Osteoblast (primary cell): ENCODE data around the gene CDH4. TPM values are rescaled to one million over a fixed set of nuclear protein-coding genes. Genes with fewer than 3 reads are reported as not detected.

ENCODE experiments used
- DNase-seq: peaks from one replicate; pipeline ENCODE4 v3.0.0; 2011; ENCODE audit warnings: low spot score, mixed read lengths; ENCODE audit not compliant: insufficient read length; ENCODE audit errors: missing footprints
- H2AFZ ChIP-seq: 2 replicates; pipeline ENCODE4 v1.6.0; 2011; ENCODE audit warnings: mild to moderate bottlenecking, low read length
- H3K27ac ChIP-seq: 2 replicates; pipeline ENCODE4 v1.5.1; 2011; ENCODE audit warnings: mild to moderate bottlenecking, low read depth, low read length, moderate library complexity
- H3K27me3 ChIP-seq: 2 replicates; pipeline ENCODE4 v1.6.0; 2012; ENCODE audit warnings: mild to moderate bottlenecking, control low read depth, inconsistent platforms, low read length, moderate library complexity; ENCODE audit not compliant: insufficient read depth
- H3K36me3 ChIP-seq: 2 replicates; pipeline ENCODE4 v1.5.1; 2011; ENCODE audit warnings: mild to moderate bottlenecking, low read length, control low read depth, moderate library complexity; ENCODE audit not compliant: insufficient read depth
- H3K4me1 ChIP-seq: 2 replicates; pipeline ENCODE4 v1.5.1; 2011; ENCODE audit warnings: mild to moderate bottlenecking, low read length, control low read depth, moderate library complexity; ENCODE audit not compliant: insufficient read depth
- H3K4me2 ChIP-seq: 2 replicates; pipeline ENCODE4 v1.6.0; 2011; ENCODE audit warnings: mild to moderate bottlenecking, low read length; ENCODE audit not compliant: insufficient read depth
- H3K4me3 ChIP-seq: fragments of 200-600 bp; sonication (generic); 3 replicates; pipeline ENCODE4 v1.5.1; 2012; ENCODE audit warnings: mild to moderate bottlenecking, low read length, inconsistent platforms; ENCODE audit not compliant: insufficient read depth
- H3K79me2 ChIP-seq: 2 replicates; pipeline ENCODE4 v1.6.0; 2012; ENCODE audit warnings: mild to moderate bottlenecking, low read length, control low read depth, inconsistent platforms; ENCODE audit not compliant: insufficient read depth
- H3K9me3 ChIP-seq: 2 replicates; pipeline ENCODE4 v1.5.1; 2011; ENCODE audit warnings: low read depth, low read length, control low read depth
- H4K20me1 ChIP-seq: 2 replicates; pipeline ENCODE4 v1.6.0; 2012; ENCODE audit warnings: mild to moderate bottlenecking, low read length, control low read depth; ENCODE audit not compliant: insufficient read depth
- total RNA-seq: library from RNA; depleted of rRNA; stranded (reverse); fragments of >200 nt; gene quantifications from 2 replicates; pipeline ENCODE4 v1.2.3, GENCODE V29; 2012
- TF ChIP-seq, protein P1 (sequence below): IDR thresholded peaks from 2 replicates; pipeline ENCODE4 v1.5.1; 2011; ENCODE audit warnings: mild to moderate bottlenecking, low read depth, low read length, moderate library complexity; ENCODE audit errors: extremely low read depth

The CDH4 gene
- total RNA-seq, 1 donor = 1.1 TPM

DNA sequence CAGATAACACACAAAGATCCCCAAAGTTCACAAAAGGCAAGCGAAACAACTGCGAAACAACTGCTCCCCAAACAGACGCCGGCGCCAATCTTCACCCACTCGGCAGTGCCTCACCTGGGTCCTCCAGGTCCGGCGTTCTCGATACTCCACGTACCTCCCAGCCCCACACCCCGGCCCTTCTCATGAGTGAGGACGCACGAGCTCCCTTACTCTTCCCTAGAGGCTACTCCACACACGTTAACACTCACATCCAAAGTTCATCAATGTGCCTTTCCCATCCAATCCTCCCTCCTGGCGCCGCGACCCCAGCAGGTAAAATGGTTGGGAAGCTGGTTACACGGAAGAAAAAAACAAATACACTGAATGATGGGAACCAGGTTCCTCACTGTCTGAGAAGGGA lies 736.6 kb downstream of the CDH4 start:
- no peak overlapping the region for H3K4me3 ChIP-seq
- H4K20me1 ChIP-seq = peaks cover 4% of the 10 kb centered on the region
- H2AFZ ChIP-seq = no peak overlapping the region
- H3K4me1 ChIP-seq = no peaks in the 10 kb centered on the region
- H3K27me3 ChIP-seq = no peaks in the 10 kb centered on the region
- peaks cover 6% of the 10 kb centered on the region for H3K9me3 ChIP-seq
- H3K27ac ChIP-seq = no peak overlapping the region
- peaks cover 28% of the 10 kb centered on the region for H3K36me3 ChIP-seq
- DNase-seq = no peak
- no peak overlapping the region for H3K4me2 ChIP-seq
- TF ChIP-seq, protein P1, sequence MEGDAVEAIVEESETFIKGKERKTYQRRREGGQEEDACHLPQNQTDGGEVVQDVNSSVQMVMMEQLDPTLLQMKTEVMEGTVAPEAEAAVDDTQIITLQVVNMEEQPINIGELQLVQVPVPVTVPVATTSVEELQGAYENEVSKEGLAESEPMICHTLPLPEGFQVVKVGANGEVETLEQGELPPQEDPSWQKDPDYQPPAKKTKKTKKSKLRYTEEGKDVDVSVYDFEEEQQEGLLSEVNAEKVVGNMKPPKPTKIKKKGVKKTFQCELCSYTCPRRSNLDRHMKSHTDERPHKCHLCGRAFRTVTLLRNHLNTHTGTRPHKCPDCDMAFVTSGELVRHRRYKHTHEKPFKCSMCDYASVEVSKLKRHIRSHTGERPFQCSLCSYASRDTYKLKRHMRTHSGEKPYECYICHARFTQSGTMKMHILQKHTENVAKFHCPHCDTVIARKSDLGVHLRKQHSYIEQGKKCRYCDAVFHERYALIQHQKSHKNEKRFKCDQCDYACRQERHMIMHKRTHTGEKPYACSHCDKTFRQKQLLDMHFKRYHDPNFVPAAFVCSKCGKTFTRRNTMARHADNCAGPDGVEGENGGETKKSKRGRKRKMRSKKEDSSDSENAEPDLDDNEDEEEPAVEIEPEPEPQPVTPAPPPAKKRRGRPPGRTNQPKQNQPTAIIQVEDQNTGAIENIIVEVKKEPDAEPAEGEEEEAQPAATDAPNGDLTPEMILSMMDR = no peak
- H3K79me2 ChIP-seq = no peaks in the 10 kb centered on the region

DNA sequence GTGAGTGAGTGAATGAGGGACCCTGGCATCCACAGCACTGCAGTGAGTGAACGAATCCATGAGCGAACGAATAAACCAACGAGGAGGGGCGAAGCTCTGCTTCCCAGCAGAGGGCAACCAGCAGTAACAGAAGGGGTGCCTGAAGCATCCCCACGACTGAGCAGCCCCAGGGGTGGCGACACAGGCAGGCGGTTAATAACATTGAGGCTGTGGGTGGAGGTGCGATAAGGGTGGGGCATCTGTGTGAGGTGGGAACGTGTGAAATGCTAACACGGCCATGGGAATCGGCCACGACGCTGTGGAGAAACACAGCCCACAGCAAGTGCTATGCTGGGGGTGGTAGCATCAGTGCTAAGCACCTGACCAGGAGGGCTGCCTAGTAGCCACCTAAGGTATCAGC lies 737.7 kb downstream of the CDH4 start:
- H3K27ac ChIP-seq = no peak overlapping the region
- no peaks in the 10 kb centered on the region for H3K79me2 ChIP-seq
- peaks cover 4% of the 10 kb centered on the region for H4K20me1 ChIP-seq
- peaks cover 37% of the 10 kb centered on the region for H3K36me3 ChIP-seq
- no peak for DNase-seq
- no peak overlapping the region for H3K4me3 ChIP-seq
- H3K9me3 ChIP-seq = peaks cover 6% of the 10 kb centered on the region
- TF ChIP-seq, protein P1 = no peak
- no peak overlapping the region for H3K4me2 ChIP-seq
- H3K4me1 ChIP-seq = no peaks in the 10 kb centered on the region
- H3K27me3 ChIP-seq = no peaks in the 10 kb centered on the region
- no peak overlapping the region for H2AFZ ChIP-seq
